Epithelial cell of esophagus (primary cell): ENCODE measurements around the gene ZNRF3.
"Not testable (repeated sequence)": the region's sequence is repeated elsewhere in the genome, so short reads cannot be mapped to it uniquely, and the experiment has no call there.

Experiments used
- DNase-seq: peaks from one replicate; pipeline ENCODE4 v3.0.0; 2010; ENCODE audit warnings: low read depth
- H3K4me3 ChIP-seq: 2 replicates; pipeline ENCODE4 v1.5.1; 2011; ENCODE audit warnings: mild to moderate bottlenecking, low read length, control low read depth
- TF ChIP-seq, protein P1 (sequence below): IDR thresholded peaks from 2 replicates; pipeline ENCODE4 v1.5.1; 2011; ENCODE audit warnings: low read depth, mild to moderate bottlenecking, low read length, control low read depth, inconsistent platforms; ENCODE audit not compliant: insufficient read depth; ENCODE audit errors: missing control alignments

The ZNRF3 gene

GRCh38 chr22:29030618-29031226 is 147.3 kb downstream of the ZNRF3 start:
- TF ChIP-seq, protein P1, sequence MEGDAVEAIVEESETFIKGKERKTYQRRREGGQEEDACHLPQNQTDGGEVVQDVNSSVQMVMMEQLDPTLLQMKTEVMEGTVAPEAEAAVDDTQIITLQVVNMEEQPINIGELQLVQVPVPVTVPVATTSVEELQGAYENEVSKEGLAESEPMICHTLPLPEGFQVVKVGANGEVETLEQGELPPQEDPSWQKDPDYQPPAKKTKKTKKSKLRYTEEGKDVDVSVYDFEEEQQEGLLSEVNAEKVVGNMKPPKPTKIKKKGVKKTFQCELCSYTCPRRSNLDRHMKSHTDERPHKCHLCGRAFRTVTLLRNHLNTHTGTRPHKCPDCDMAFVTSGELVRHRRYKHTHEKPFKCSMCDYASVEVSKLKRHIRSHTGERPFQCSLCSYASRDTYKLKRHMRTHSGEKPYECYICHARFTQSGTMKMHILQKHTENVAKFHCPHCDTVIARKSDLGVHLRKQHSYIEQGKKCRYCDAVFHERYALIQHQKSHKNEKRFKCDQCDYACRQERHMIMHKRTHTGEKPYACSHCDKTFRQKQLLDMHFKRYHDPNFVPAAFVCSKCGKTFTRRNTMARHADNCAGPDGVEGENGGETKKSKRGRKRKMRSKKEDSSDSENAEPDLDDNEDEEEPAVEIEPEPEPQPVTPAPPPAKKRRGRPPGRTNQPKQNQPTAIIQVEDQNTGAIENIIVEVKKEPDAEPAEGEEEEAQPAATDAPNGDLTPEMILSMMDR = no peak
- DNase-seq = peak; percentile 54
- H3K4me3 ChIP-seq = peak overlapping the region; percentile 19

DNA sequence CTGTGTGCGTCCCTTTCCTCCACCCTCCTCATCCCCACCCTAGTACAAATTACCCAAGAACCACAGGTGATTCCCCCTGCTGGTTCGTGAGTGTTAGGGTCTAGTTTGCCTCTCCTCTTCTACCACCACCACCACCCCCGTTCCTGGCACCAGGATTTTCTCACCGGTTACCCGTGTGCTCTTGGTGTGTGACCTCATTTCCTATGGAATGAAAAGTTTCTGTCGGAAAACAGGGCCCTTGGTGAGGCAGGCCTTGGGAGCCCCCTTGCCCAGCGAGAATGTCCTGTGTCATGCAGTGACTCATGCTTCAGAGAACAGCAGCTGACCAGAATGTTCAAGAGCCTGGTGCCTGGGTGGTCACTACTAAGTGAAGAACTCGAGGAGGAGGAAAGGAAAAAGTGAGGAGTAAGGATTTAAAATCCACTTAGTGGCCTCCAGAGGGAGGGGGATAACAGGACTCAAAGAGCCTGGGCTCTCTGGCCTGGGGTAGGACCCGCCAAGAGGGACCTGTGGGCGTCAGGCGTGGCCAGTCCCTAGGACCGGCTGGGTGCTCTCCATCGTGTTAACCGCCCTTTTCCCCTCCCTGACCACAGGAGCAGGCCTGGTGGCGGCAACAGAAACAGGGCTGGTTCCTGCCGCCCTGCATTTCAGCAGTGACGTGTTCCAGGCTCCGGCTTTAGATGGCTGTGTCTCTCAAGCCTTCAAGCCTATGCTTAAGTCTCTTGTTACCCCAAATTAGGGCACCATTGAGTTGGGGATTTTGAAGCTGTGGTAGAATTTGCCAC is 148.0 kb downstream of the ZNRF3 start:
- peak; percentile 62 for DNase-seq
- TF ChIP-seq, protein P1 = no peak
- no peak overlapping the region for H3K4me3 ChIP-seq

DNA sequence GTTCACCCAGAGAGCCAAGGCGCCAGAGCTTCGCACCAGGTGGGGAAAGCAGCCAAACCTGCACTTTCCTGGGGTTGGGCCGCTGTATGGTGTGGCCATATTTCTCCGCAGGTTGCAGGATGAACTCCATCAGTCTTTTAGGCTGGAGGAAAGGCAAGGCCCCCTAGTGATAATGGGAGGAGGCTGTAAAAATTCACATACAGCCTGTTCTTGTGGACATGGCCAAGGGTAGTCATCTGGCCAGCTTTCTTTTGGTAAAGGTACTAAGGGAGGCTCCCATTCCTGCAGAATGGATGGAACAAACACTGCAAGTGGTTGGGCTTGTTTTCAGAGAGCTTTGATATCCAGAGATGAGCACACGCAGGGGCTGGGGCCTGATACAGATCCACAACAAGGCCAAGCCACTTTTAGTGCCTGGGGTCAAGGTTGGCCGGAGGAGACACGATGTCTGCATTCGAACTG is 148.7 kb downstream of the ZNRF3 start:
- TF ChIP-seq, protein P1 = no peak
- H3K4me3 ChIP-seq = no peak overlapping the region
- DNase-seq = no peak

GRCh38 chr22:29032584-29032983 is 149.2 kb downstream of the ZNRF3 start:
- no peak overlapping the region for H3K4me3 ChIP-seq
- TF ChIP-seq, protein P1 = no peak
- DNase-seq = no peak

GRCh38 chr22:29037340-29037932 is 154.1 kb downstream of the ZNRF3 start:
- H3K4me3 ChIP-seq = no peak overlapping the region
- TF ChIP-seq, protein P1 = no peak
- DNase-seq = no peak

GRCh38 chr22:29039148-29039547 is 155.8 kb downstream of the ZNRF3 start:
- no peak overlapping the region for H3K4me3 ChIP-seq
- TF ChIP-seq, protein P1 = no peak
- DNase-seq = no peak

- not testable (repeated sequence) for DNase-seq, H3K4me3 ChIP-seq
These were observed 156.3 kb downstream of the ZNRF3 start for GRCh38 chr22:29039684-29040083.
